ENCODE measurements around the gene ZMIZ1.

Gene ZMIZ1

GRCh38 chr10:79292891-79293746 lies 224.4 kb downstream of the ZMIZ1 start:
- peak in 1 of 2 donors; percentile 20 for DNase-seq

GRCh38 chr10:79293841-79294581 lies 225.2 kb downstream of the ZMIZ1 start:
- no peak overlapping the region for H3K23ac ChIP-seq (ENCODE audit: low read length)
- H2BK12ac ChIP-seq (ENCODE audit: low read length) = no peak overlapping the region
- H2BK5ac ChIP-seq (ENCODE audit: low read depth, low read length, poor library complexity) = no peak overlapping the region
- no peaks in the 10 kb centered on the region for H3K9me3 ChIP-seq (ENCODE audit: insufficient read depth, low read depth, low read length)
- no peak overlapping the region for H3K27ac ChIP-seq (ENCODE audit: low read depth, low read length)
- H3K4me2 ChIP-seq (ENCODE audit: low read length) = no peak overlapping the region
- H3K14ac ChIP-seq (ENCODE audit: low read length) = no peak overlapping the region
- no peaks in the 10 kb centered on the region for H3K79me1 ChIP-seq (ENCODE audit: low read length)
- H3K4me1 ChIP-seq (ENCODE audit: control insufficient read depth in 1 of 2, insufficient read depth in 2 of 2, low read length in 2 of 2) = peaks cover 6 to 8% of the 10 kb centered on the region in 2 experiments
- H2AK5ac ChIP-seq (ENCODE audit: low read length) = no peak overlapping the region
- DNase-seq = peak; percentile 80 to 89
- no peak overlapping the region for H2BK120ac ChIP-seq (ENCODE audit: insufficient read depth, low read length, poor library complexity)
- no peak overlapping the region for H2AFZ ChIP-seq (ENCODE audit: insufficient read depth, low read length, poor library complexity)
- H4K12ac ChIP-seq (ENCODE audit: low read depth, low read length) = no peak overlapping the region
- no peak overlapping the region for H3K4ac ChIP-seq (ENCODE audit: low read depth, low read length)
- H3K36me3 ChIP-seq (ENCODE audit: control insufficient read depth in 1 of 2, insufficient read depth in 2 of 2, low read length in 2 of 2) = peaks cover 92 to 93% of the 10 kb centered on the region in 2 experiments
- WGBS (ENCODE audit: extremely low coverage, insufficient coverage, insufficient read length) = no CpG with 5 or more reads among the region's 11 CpGs
- H3K4me3 ChIP-seq (ENCODE audit: low read depth, low read length) = no peak overlapping the region
- H3K9ac ChIP-seq (ENCODE audit: low read length) = no peak overlapping the region
- H3K79me2 ChIP-seq (ENCODE audit: control insufficient read depth, insufficient read depth, low read length, poor library complexity) = no peaks in the 10 kb centered on the region
- no peak overlapping the region for H3K18ac ChIP-seq (ENCODE audit: low read length)
- no peaks in the 10 kb centered on the region for H3K27me3 ChIP-seq (ENCODE audit: insufficient read depth, low read length)
- H4K8ac ChIP-seq (ENCODE audit: low read depth, low read length) = no peak overlapping the region
- H4K91ac ChIP-seq (ENCODE audit: low read depth, low read length) = no peak overlapping the region

More at GRCh38 chr10:79292891-79293746, 224.4 kb downstream of the ZMIZ1 start:
- Histone ChIP-seq H3K9ac (ENCODE audit: low read length) (no peak overlapping the region), H3K23ac (ENCODE audit: low read length) (no peak overlapping the region), H4K91ac (ENCODE audit: low read depth, low read length) (no peak overlapping the region), H3K14ac (ENCODE audit: low read length) (no peak overlapping the region), H3K18ac (ENCODE audit: low read length) (peak overlapping the region; percentile 16), H4K8ac (ENCODE audit: low read depth, low read length) (no peak overlapping the region), H3K4ac (ENCODE audit: low read depth, low read length) (no peak overlapping the region), H2BK12ac (ENCODE audit: low read length) (no peak overlapping the region), H3K9me3 (ENCODE audit: insufficient read depth, low read depth, low read length) (no peaks in the 10 kb centered on the region), H3K4me1 (ENCODE audit: control insufficient read depth in 1 of 2, insufficient read depth in 2 of 2, low read length in 2 of 2) (peaks cover 4% of the 10 kb centered on the region in 2 experiments), H3K27ac (ENCODE audit: low read depth, low read length) (no peak overlapping the region), H2BK5ac (ENCODE audit: low read depth, low read length, poor library complexity) (no peak overlapping the region), H2AFZ (ENCODE audit: insufficient read depth, low read length, poor library complexity) (no peak overlapping the region), H3K79me2 (ENCODE audit: control insufficient read depth, insufficient read depth, low read length, poor library complexity) (no peaks in the 10 kb centered on the region), H3K4me2 (ENCODE audit: low read length) (no peak overlapping the region), H3K4me3 (ENCODE audit: low read depth, low read length) (no peak overlapping the region), H2AK5ac (ENCODE audit: low read length) (no peak overlapping the region), H4K12ac (ENCODE audit: low read depth, low read length) (no peak overlapping the region), H3K79me1 (ENCODE audit: low read length) (no peaks in the 10 kb centered on the region), H2BK120ac (ENCODE audit: insufficient read depth, low read length, poor library complexity) (no peak overlapping the region), H3K27me3 (ENCODE audit: insufficient read depth, low read length) (no peaks in the 10 kb centered on the region), H3K36me3 (ENCODE audit: control insufficient read depth in 1 of 2, insufficient read depth in 2 of 2, low read length in 2 of 2) (peaks cover 92 to 93% of the 10 kb centered on the region in 2 experiments)
- no CpG with 5 or more reads among the region's 24 CpGs for WGBS (ENCODE audit: extremely low coverage, insufficient coverage, insufficient read length)

- H3K79me1 ChIP-seq (ENCODE audit: low read length) = no peaks in the 10 kb centered on the region
- no CpG with 5 or more reads among the region's 5 CpGs for WGBS (ENCODE audit: extremely low coverage, insufficient coverage, insufficient read length)
- H3K27ac ChIP-seq (ENCODE audit: low read depth, low read length) = no peak overlapping the region
- no peak overlapping the region for H3K9ac ChIP-seq (ENCODE audit: low read length)
- H2AK5ac ChIP-seq (ENCODE audit: low read length) = no peak overlapping the region
- no peak overlapping the region for H2BK5ac ChIP-seq (ENCODE audit: low read depth, low read length, poor library complexity)
- H4K8ac ChIP-seq (ENCODE audit: low read depth, low read length) = no peak overlapping the region
- H4K12ac ChIP-seq (ENCODE audit: low read depth, low read length) = no peak overlapping the region
- H3K4me3 ChIP-seq (ENCODE audit: low read depth, low read length) = no peak overlapping the region
- no peak overlapping the region for H3K18ac ChIP-seq (ENCODE audit: low read length)
- no peak overlapping the region for H2AFZ ChIP-seq (ENCODE audit: insufficient read depth, low read length, poor library complexity)
- H2BK12ac ChIP-seq (ENCODE audit: low read length) = no peak overlapping the region
- H3K4me1 ChIP-seq (ENCODE audit: control insufficient read depth in 1 of 2, insufficient read depth in 2 of 2, low read length in 2 of 2) = peaks cover 6 to 15% of the 10 kb centered on the region in 2 experiments
- H3K23ac ChIP-seq (ENCODE audit: low read length) = no peak overlapping the region
- DNase-seq = peak; percentile 43 to 44
- no peak overlapping the region for H3K4me2 ChIP-seq (ENCODE audit: low read length)
- H3K79me2 ChIP-seq (ENCODE audit: control insufficient read depth, insufficient read depth, low read length, poor library complexity) = no peaks in the 10 kb centered on the region
- H3K4ac ChIP-seq (ENCODE audit: low read depth, low read length) = no peak overlapping the region
- peaks cover 93% of the 10 kb centered on the region in 2 experiments for H3K36me3 ChIP-seq (ENCODE audit: control insufficient read depth in 1 of 2, insufficient read depth in 2 of 2, low read length in 2 of 2)
- H3K27me3 ChIP-seq (ENCODE audit: insufficient read depth, low read length) = no peaks in the 10 kb centered on the region
- H3K14ac ChIP-seq (ENCODE audit: low read length) = no peak overlapping the region
- H4K91ac ChIP-seq (ENCODE audit: low read depth, low read length) = no peak overlapping the region
- H2BK120ac ChIP-seq (ENCODE audit: insufficient read depth, low read length, poor library complexity) = no peak overlapping the region
- no peaks in the 10 kb centered on the region for H3K9me3 ChIP-seq (ENCODE audit: insufficient read depth, low read depth, low read length)
Measured at GRCh38 chr10:79295563-79295962, 226.8 kb downstream of the ZMIZ1 start.

- no peak overlapping the region for H4K12ac ChIP-seq (ENCODE audit: low read depth, low read length)
- H3K27ac ChIP-seq (ENCODE audit: low read depth, low read length) = no peak overlapping the region
- peaks cover 6 to 15% of the 10 kb centered on the region in 2 experiments for H3K4me1 ChIP-seq (ENCODE audit: control insufficient read depth in 1 of 2, insufficient read depth in 2 of 2, low read length in 2 of 2)
- no peak overlapping the region for H4K91ac ChIP-seq (ENCODE audit: low read depth, low read length)
- H3K27me3 ChIP-seq (ENCODE audit: insufficient read depth, low read length) = no peaks in the 10 kb centered on the region
- WGBS (ENCODE audit: extremely low coverage, insufficient coverage, insufficient read length) = no CpG with 5 or more reads among the region's 14 CpGs
- no peak overlapping the region for H3K4me3 ChIP-seq (ENCODE audit: low read depth, low read length)
- no peak overlapping the region for H3K14ac ChIP-seq (ENCODE audit: low read length)
- H3K9me3 ChIP-seq (ENCODE audit: insufficient read depth, low read depth, low read length) = no peaks in the 10 kb centered on the region
- no peak for DNase-seq
- no peak overlapping the region for H2BK5ac ChIP-seq (ENCODE audit: low read depth, low read length, poor library complexity)
- no peak overlapping the region for H4K8ac ChIP-seq (ENCODE audit: low read depth, low read length)
- no peak overlapping the region for H2BK12ac ChIP-seq (ENCODE audit: low read length)
- no peak overlapping the region for H2BK120ac ChIP-seq (ENCODE audit: insufficient read depth, low read length, poor library complexity)
- H2AFZ ChIP-seq (ENCODE audit: insufficient read depth, low read length, poor library complexity) = no peak overlapping the region
- peaks cover 93 to 94% of the 10 kb centered on the region in 2 experiments for H3K36me3 ChIP-seq (ENCODE audit: control insufficient read depth in 1 of 2, insufficient read depth in 2 of 2, low read length in 2 of 2)
- H3K23ac ChIP-seq (ENCODE audit: low read length) = no peak overlapping the region
- no peaks in the 10 kb centered on the region for H3K79me2 ChIP-seq (ENCODE audit: control insufficient read depth, insufficient read depth, low read length, poor library complexity)
- H3K9ac ChIP-seq (ENCODE audit: low read length) = no peak overlapping the region
- no peak overlapping the region for H3K18ac ChIP-seq (ENCODE audit: low read length)
- H3K4me2 ChIP-seq (ENCODE audit: low read length) = no peak overlapping the region
- H2AK5ac ChIP-seq (ENCODE audit: low read length) = no peak overlapping the region
- no peak overlapping the region for H3K4ac ChIP-seq (ENCODE audit: low read depth, low read length)
- no peaks in the 10 kb centered on the region for H3K79me1 ChIP-seq (ENCODE audit: low read length)
Measured at GRCh38 chr10:79296431-79296830, 227.7 kb downstream of the ZMIZ1 start.

All from trophoblast cell (in vitro differentiated cells and primary cell).